Activated T-helper 1 cell treated with anti-CD3 and anti-CD28 coated beads, Interleukin-2, amount 50 U/mL, for 16 hours (primary cell): Measurements from ENCODE around the gene LMOD3.

Experiments
- DNase-seq, 2 donors: peaks; one replicate each; pipeline ENCODE4 v3.0.0-alpha.2; 2020; ENCODE audit warnings: low read depth in 1 of 2, low spot score in 1 of 2

Gene LMOD3

DNA sequence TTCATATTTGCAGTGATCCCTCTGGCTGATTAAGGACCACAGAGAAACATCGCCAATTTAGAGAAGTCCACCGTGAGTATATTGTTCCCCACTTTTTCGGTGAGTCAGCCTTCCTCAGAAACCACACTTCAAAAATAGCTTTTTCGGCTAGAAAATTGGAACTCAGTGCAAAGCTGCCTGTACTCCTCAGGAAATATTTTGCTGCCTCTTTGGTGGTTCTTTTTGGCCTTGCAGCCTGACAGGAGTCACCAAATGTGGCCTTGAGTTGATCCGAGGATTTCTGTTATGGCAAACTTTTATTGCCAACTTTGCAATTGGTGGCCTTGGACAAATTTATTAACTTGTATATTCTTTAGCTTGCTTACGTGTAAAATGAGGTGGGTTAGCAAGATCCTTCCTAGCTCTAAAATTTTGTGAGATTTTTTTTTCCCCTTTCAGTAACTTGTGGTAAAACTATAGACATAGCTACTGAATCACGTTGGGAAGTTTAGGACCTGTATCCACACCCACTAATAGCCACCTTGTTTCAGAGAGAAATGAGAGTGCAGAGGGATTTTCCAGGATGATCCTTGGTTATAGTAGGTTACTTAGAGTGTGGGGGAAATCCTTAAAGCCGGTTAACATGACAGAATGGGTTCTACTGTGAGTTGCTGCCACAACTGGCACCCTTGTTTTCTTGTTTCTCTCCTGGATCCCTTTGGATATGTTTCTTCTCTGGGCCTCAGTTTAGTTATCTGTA, 27.8 kb downstream of the LMOD3 start:
- DNase-seq, result no peak

DNA sequence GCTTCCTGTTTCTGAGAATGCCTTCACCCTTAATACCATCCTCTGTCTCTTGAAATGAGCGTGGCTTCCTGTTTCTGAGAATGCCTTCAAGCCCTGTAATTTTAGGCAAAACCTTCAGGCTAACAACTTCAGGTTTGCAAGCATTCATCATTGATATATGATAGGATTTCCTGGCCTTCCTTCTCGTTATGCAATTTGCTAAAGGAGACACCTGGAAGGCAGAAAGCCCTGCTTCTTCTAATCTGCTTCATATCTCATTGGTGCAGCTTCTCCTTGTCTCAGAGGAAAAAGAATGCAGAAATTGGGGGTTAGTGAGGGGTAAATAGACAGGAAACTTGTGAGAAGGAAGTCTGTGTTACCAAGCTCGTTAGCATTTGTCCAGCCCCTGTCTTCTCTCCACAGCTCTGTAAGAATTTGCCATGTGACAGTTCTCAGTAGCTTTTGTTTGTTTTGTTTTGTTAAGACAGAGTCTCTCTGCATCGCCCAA, 30.3 kb downstream of the LMOD3 start:
- DNase-seq, result no peak

GRCh38 chr3:69091389-69092029, 30.9 kb downstream of the LMOD3 start:
- DNase-seq, result no peak

GRCh38 chr3:69090021-69090420, 32.4 kb downstream of the LMOD3 start:
- DNase-seq, result no peak

DNA sequence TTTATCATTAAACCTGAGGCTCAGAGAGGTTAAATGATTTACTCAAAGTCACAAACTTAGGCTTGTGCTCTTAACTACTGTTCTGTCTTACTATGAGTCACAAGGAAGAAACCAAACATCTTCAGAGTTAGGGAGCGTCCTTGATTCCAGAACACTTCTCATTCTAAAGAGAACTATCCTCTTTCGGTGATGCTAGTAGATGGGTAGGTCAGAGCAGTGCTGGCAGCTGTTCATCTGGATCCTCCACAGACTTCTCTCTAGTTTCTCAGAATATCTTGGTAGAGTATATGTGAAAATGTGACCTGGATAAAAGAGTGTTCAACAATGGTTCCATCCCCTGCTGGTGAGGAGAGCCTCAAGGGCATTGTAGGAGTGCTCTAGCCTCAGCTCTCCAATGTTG, 34.3 kb downstream of the LMOD3 start:
- DNase-seq, result no peak

- DNase-seq, result no peak
Observed at GRCh38 chr3:69087030-69087791, 35.2 kb downstream of the LMOD3 start.

DNA sequence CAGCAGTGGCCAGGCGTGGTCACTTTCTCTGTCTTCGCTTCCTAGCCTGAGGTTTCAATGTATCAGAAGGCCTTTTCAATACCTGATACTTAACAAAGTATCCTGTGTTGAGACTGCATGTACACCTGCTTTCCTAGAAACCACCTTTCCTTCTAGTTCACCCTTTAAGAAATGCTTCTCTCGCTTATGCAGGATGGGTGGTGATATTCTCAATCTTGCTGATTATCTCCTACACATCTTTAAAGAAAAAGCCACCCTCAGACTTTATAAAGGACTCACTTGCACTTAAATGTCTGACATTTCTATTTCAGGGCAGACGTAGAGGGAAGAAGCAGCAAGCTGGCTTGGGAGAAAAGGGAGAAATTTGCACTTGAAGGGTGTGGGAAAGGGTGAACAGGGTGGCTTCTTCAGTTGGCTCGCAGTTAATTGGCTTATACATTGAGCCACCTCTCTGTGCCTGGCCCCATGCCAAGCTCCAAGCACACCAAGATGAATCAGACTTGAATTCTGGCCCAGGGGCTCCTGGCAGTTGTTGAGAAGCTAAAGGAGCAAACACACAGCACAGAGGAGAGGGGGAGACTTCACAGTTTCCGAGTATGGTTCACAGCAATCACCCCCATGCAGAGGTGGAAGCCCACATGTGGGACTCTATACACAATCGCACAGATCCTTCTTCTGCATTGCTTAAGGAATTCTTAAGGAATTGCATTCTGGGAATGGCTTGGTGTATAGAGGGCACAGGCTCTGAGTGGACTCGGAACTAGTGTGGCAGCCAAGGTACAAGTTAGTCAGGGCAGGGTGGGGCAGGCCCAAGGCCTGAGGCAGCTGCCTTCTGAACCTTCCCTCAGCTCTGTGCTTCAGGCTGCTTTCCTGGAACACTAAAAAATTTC, 36.3 kb downstream of the LMOD3 start:
- DNase-seq, result peak; percentile 52 to 57

GRCh38 chr3:69085168-69085832, 37.1 kb downstream of the LMOD3 start:
- DNase-seq, result no peak

- DNase-seq, result peak; percentile 79 to 81
Observed at GRCh38 chr3:69084326-69085167, 37.8 kb downstream of the LMOD3 start, which contains the start of gene ARL6IP5. Gene ARL6IP5, plus strand, starts transcription at chr3:69084937. Its CDS starts 111 bp downstream, at chr3:69085048.

DNA sequence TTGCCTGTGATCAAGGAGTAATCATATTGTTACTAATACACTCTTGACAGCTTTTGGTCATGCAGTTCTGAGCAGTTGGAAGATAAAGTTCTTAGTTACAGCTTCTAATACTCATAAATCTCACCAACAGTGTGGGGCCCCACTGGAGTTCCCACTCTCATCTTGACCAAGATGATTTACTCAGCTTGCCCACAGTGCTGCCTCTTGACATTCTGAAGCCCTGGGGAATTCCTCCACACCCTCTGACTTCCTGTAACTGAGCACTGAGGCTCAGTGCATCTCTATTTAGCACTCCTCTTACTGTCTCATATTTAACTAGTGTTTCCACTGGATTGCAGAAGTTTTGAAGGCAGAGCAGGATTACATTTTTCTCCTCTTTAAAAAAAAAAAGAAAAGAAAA, 39.6 kb downstream of the LMOD3 start:
- DNase-seq, result peak in 1 of 2 donors; percentile 65

GRCh38 chr3:69082361-69082760, 40.0 kb downstream of the LMOD3 start:
- DNase-seq, result no peak

GRCh38 chr3:69081583-69082262, 40.7 kb downstream of the LMOD3 start:
- no peak for DNase-seq

- DNase-seq, result peak; percentile 87 to 88
Observed at GRCh38 chr3:69080233-69080920, 42.0 kb downstream of the LMOD3 start, which contains the start of gene UBA3. Gene UBA3, minus strand, starts transcription at chr3:69080365. Its CDS starts 12 bp downstream, at chr3:69080353.

DNA sequence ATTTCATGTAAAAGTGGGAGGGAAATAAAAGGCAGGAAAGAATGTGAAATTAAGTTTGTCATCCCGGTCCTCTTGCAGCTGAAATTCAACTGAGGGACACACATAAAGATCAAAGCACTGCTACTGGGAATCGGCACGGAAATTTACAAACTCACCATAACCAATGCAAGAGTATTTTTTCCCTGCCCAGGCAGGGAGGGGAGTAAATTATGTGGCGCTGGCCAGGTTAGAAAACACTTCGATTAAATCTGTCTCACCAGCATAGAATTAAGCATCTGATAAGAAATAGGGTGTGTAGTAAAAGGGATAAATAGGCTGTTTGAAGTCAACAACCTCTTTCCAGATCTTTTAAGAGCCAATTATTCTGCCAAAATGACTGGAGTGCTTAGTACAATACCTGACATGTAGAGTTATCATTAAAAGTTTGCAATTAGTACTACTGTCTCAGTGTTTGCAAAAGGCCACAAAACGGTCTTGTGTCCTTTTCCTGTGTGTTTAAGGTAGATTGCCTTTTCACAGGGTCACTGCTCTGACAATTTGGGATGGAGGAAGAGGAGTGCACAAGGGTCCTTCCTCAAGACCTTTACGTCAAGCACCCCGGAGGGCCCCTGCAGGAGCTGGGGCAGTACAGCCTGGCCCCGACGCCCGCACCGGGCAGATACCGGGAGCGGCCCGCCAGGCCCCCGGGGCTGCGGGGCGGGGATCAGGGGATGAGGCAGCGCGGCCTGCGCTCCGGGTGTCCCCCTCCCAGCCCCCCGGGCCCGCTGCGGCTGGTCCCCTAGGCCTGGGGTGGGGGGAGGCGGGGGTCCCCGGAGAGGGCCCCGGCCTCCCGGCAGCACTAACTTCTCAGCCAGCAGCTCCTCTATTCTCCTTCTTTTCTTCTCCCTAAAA, 42.9 kb downstream of the LMOD3 start:
- no peak for DNase-seq

GRCh38 chr3:69072928-69073327, 49.5 kb downstream of the LMOD3 start:
- DNase-seq, result no peak

GRCh38 chr3:69066121-69066520, 56.3 kb downstream of the LMOD3 start:
- no peak for DNase-seq

DNA sequence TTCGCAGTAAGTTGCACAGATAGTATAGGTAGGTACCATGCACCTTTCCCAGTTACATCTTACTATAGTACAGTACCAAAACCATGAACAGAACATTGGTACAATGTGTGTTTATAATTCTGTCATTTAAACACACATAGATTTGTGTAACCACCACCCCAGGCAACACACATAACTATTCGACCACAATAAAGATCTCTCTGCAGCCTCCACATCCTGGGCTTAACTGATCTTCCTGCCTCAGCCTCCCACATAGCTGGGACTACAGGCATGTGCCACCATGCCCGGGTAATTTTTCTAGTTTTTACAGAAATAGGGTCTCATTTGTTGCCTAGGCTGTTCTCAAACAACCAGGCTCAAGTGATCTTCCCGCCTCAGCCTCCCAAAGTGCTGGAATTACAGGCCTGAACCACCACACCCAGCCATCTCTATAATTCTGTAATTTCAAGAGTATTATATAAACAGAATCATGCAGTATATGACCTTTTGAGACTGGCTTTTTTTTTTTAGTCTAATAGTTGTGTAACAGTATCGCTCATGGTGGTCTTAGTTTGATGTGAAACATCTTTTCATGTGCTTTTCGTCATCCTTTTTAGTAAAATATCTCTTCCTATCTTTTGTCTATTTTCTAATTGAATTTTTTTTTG, 57.0 kb downstream of the LMOD3 start:
- DNase-seq, result no peak
